ENCODE measurements around the gene TFE3. TPM values are rescaled to one million over a fixed set of nuclear protein-coding genes. Genes with fewer than 3 reads are reported as not detected.

TFE3 gene
- polyA plus RNA-seq, 3 donors: 12.8 to 41.2 (median 22.0) TPM

- no CpG with 5 or more reads among the region's 9 CpGs for WGBS (ENCODE audit: insufficient coverage)
- intact Hi-C loops (cut with micrococcal nuclease): no loop called here
- Histone ChIP-seq H2AFZ (ENCODE audit: insufficient read depth, low read depth, low read length, poor library complexity, severe bottlenecking) (no peak overlapping the region), H3K9ac (ENCODE audit: insufficient read depth, low read length, poor library complexity, severe bottlenecking) (no peak overlapping the region), H3K27ac (ENCODE audit: low read depth in 1 of 2, low read length in 2 of 2) (no peak overlapping the region), H3K36me3 (replicated peaks in 1 of 2; ENCODE audit: control insufficient read depth in 1 of 2, insufficient read depth in 2 of 2, low read length in 2 of 2) (no peaks in the 10 kb centered on the region), H3K4me3 (replicated peaks in 1 of 3; ENCODE audit: low read depth in 2 of 3, low read length in 3 of 3) (no peak overlapping the region), H3K27me3 (ENCODE audit: control insufficient read depth in 2 of 2, insufficient read depth in 2 of 2, low read length in 2 of 2) (no peaks in the 10 kb centered on the region), H3K4me1 (ENCODE audit: control insufficient read depth in 1 of 2, insufficient read depth in 2 of 2, low read length in 2 of 2) (peaks cover 0 to 5% of the 10 kb centered on the region in 2 donors), H3K4me2 (replicated peaks; ENCODE audit: extremely low read depth, low read length, poor library complexity, severe bottlenecking) (no peak overlapping the region), H3K79me2 (ENCODE audit: insufficient read depth, low read length) (no peaks in the 10 kb centered on the region), H4K20me1 (ENCODE audit: insufficient read depth, low read length) (no peaks in the 10 kb centered on the region), H3K9me3 (replicated peaks in 1 of 2; ENCODE audit: control insufficient read depth in 1 of 2, insufficient read depth in 1 of 2, low read length in 2 of 2) (no peaks in the 10 kb centered on the region)
- Mint-ChIP-seq H3K9me3 (peaks cover 0 to 6% (median 1%) of the 10 kb centered on the region in 7 donors), H3K4me3 (no peak overlapping the region), H3K36me3 (no peaks in the 10 kb centered on the region), H3K27ac (peak overlapping the region in 1 of 7 donors; percentile 63), H3K4me1 (no peaks in the 10 kb centered on the region), H3K27me3 (ENCODE audit: low read depth in 3 of 3) (peaks cover 0 to 2% (median 2%) of the 10 kb centered on the region in 3 donors)
- TF ChIP-seq, protein P1, sequence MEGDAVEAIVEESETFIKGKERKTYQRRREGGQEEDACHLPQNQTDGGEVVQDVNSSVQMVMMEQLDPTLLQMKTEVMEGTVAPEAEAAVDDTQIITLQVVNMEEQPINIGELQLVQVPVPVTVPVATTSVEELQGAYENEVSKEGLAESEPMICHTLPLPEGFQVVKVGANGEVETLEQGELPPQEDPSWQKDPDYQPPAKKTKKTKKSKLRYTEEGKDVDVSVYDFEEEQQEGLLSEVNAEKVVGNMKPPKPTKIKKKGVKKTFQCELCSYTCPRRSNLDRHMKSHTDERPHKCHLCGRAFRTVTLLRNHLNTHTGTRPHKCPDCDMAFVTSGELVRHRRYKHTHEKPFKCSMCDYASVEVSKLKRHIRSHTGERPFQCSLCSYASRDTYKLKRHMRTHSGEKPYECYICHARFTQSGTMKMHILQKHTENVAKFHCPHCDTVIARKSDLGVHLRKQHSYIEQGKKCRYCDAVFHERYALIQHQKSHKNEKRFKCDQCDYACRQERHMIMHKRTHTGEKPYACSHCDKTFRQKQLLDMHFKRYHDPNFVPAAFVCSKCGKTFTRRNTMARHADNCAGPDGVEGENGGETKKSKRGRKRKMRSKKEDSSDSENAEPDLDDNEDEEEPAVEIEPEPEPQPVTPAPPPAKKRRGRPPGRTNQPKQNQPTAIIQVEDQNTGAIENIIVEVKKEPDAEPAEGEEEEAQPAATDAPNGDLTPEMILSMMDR (IDR thresholded peaks at IDR 0.05): no peak
- no peak for DNase-seq
Observed at GRCh38 chrX:49066690-49067089, 23.5 kb upstream of the TFE3 start.

GRCh38 chrX:49066278-49066677 lies 23.1 kb upstream of the TFE3 start:
- H3K9me3 ChIP-seq (replicated peaks in 1 of 2; ENCODE audit: control insufficient read depth in 1 of 2, insufficient read depth in 1 of 2, low read length in 2 of 2): no peaks in the 10 kb centered on the region
- no peaks in the 10 kb centered on the region for H3K4me1 Mint-ChIP-seq
- no peak overlapping the region for H3K4me3 ChIP-seq (replicated peaks in 1 of 3; ENCODE audit: low read depth in 2 of 3, low read length in 3 of 3)
- H3K27me3 ChIP-seq (ENCODE audit: control insufficient read depth in 2 of 2, insufficient read depth in 2 of 2, low read length in 2 of 2): no peaks in the 10 kb centered on the region
- no peak for DNase-seq
- H3K36me3 Mint-ChIP-seq: no peaks in the 10 kb centered on the region
- H3K4me1 ChIP-seq (ENCODE audit: control insufficient read depth in 1 of 2, insufficient read depth in 2 of 2, low read length in 2 of 2): peaks cover 0 to 5% of the 10 kb centered on the region in 2 donors
- H3K9me3 Mint-ChIP-seq: peaks cover 0 to 4% (median 0%) of the 10 kb centered on the region in 7 donors
- intact Hi-C loops (cut with micrococcal nuclease): no loop called here
- H3K9ac ChIP-seq (ENCODE audit: insufficient read depth, low read length, poor library complexity, severe bottlenecking): no peak overlapping the region
- H3K27ac Mint-ChIP-seq: no peak overlapping the region
- TF ChIP-seq, protein P1 (IDR thresholded peaks at IDR 0.05): no peak
- WGBS (ENCODE audit: insufficient coverage): 100% methylated on average over 1 of the region's 2 CpGs
- no peak overlapping the region for H3K27ac ChIP-seq (ENCODE audit: low read depth in 1 of 2, low read length in 2 of 2)
- H3K4me2 ChIP-seq (replicated peaks; ENCODE audit: extremely low read depth, low read length, poor library complexity, severe bottlenecking): no peak overlapping the region
- peaks cover 0 to 2% (median 0%) of the 10 kb centered on the region in 3 donors for H3K27me3 Mint-ChIP-seq (ENCODE audit: low read depth in 3 of 3)
- H4K20me1 ChIP-seq (ENCODE audit: insufficient read depth, low read length): no peaks in the 10 kb centered on the region
- no peaks in the 10 kb centered on the region for H3K36me3 ChIP-seq (replicated peaks in 1 of 2; ENCODE audit: control insufficient read depth in 1 of 2, insufficient read depth in 2 of 2, low read length in 2 of 2)
- no peak overlapping the region for H3K4me3 Mint-ChIP-seq
- H3K79me2 ChIP-seq (ENCODE audit: insufficient read depth, low read length): no peaks in the 10 kb centered on the region
- H2AFZ ChIP-seq (ENCODE audit: insufficient read depth, low read depth, low read length, poor library complexity, severe bottlenecking): no peak overlapping the region
